SU-DHL-6 (cell line): ENCODE results near the gene WDR72.

Source experiments
- EZH2phosphoT487 ChIP-seq: fragments of 200-600 bp; sonication (generic), shearing (Covaris generic); conservative IDR thresholded peaks from 2 replicates; pipeline ENCODE4 v1.6.1; 2018; ENCODE audit warnings: mild to moderate bottlenecking, antibody characterized with exemption, low read length, moderate library complexity, mixed read lengths
- TF ChIP-seq, protein P1 (sequence below): fragments of 200-600 bp; sonication (generic); IDR thresholded peaks from one replicate; pipeline ENCODE4 v1.5.1; 2017; ENCODE audit warnings: antibody characterized with exemption, mild to moderate bottlenecking, low read length, moderate library complexity; ENCODE audit not compliant: insufficient read depth, poor library complexity, severe bottlenecking

DNA sequence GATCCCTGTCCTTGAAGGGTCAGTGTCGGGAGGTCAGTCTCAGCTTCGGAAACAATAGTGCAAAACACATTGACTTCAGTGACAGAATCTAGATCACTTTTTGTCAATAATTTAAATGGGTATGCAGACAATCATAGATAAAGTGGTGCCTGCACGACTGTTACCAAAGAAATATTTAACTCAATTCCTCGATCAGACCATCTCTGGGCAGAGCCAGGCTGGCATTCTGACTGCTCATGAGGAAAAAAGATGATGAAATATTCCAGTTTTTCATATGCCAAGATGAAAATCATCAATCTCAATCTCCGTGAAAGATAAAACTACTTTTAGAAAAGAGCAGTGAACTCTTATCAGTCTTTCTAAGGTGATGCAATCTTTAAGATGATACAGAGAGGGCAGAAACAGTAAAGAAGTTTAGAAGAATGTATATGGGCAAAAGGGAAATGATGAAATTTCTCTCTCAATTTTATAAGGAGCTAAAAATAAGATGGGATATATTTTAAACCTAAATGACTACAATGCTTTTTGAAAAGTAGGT is 169.9 kb downstream of the WDR72 start:
- TF ChIP-seq, protein P1, sequence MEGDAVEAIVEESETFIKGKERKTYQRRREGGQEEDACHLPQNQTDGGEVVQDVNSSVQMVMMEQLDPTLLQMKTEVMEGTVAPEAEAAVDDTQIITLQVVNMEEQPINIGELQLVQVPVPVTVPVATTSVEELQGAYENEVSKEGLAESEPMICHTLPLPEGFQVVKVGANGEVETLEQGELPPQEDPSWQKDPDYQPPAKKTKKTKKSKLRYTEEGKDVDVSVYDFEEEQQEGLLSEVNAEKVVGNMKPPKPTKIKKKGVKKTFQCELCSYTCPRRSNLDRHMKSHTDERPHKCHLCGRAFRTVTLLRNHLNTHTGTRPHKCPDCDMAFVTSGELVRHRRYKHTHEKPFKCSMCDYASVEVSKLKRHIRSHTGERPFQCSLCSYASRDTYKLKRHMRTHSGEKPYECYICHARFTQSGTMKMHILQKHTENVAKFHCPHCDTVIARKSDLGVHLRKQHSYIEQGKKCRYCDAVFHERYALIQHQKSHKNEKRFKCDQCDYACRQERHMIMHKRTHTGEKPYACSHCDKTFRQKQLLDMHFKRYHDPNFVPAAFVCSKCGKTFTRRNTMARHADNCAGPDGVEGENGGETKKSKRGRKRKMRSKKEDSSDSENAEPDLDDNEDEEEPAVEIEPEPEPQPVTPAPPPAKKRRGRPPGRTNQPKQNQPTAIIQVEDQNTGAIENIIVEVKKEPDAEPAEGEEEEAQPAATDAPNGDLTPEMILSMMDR = no peak
- TF ChIP-seq EZH2phosphoT487 = no peak
